ENCODE data around the gene COMMD3.

The COMMD3 gene

DNA sequence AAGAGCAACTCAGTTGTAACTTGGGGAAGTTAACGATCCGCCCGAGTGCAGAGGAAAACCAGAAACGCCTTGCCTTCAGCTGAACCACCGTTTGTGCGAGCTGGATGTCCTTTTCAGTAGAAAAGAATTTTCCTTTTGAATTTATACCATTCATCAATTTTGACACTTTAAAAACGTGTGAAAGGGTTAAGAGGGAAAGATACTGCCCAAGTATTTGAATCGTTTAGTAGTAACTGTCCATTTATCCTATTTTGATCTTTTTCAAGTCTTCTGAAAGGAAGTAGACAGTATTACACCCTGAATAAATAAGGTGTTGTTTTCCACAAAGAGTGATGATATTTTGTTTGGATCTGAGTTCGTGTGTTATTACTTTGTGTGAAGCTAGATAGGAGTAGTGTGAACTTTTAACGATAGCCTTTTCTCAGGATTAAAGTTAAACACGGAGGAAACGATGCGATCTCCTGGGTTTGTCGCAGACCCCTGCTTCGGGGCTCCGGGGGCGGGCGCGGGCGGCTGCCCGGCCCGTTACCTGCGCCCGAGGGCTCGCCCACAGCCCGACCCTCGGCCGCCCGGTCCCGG lies 3.9 kb downstream of the COMMD3 start:
- DNase-seq (ENCODE audit: low read depth) = no peak

DNA sequence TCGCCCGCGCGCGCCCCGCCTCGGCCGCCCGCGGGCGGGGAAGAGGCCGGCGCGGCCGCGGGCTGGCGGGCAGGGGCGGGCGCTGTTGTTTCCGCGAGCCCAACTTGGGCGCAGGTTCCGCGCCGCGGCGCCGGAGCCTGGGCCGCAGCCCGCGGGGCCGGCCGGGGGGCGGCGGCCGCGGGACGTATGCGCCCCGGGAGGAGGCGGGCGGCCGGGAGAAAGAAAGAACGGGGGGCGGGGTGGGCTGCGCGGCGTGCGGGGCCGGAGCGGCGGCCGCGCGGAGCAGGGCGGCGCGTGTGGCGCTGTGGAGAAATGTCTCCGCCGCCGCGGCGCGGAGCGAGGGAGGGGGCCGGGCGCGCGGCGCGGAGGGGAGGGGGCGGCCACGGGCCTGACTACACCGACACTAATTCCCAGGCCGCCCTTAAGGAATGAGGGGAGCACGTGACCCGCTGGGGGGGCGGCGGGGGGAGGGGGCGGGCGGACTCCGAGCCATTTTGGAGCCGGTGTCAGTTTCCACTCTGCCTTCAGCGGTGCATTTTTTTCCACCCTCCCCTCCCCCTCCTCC lies 4.5 kb downstream of the COMMD3 start, which contains the start of gene BMI1:
BMI1 (plus strand) TSS at position 509 of the 565 bp plus-strand sequence. CDS start 5,351 bp downstream, outside the sequence.
- DNase-seq (ENCODE audit: low read depth) = peak; percentile 83

DNA sequence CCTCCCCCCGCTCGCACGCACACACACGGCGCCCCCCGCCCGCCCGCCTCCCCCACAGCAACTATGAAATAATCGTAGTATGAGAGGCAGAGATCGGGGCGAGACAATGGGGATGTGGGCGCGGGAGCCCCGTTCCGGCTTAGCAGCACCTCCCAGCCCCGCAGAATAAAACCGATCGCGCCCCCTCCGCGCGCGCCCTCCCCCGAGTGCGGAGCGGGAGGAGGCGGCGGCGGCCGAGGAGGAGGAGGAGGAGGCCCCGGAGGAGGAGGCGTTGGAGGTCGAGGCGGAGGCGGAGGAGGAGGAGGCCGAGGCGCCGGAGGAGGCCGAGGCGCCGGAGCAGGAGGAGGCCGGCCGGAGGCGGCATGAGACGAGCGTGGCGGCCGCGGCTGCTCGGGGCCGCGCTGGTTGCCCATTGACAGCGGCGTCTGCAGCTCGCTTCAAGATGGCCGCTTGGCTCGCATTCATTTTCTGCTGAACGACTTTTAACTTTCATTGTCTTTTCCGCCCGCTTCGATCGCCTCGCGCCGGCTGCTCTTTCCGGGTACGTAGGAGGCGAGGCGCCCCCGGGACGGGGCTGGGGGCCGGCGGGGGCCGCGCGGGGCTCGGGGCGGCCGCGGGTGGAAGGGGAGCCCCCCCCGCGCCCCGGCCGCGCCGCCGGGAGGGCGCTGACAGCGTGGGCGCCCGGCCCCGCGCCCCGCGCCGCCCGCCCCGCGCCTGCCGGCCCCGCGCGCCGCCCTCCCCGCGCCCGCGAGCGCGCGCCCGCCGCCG lies 5.2 kb downstream of the COMMD3 start:
- peak; percentile 77 for DNase-seq (ENCODE audit: low read depth)

DNA sequence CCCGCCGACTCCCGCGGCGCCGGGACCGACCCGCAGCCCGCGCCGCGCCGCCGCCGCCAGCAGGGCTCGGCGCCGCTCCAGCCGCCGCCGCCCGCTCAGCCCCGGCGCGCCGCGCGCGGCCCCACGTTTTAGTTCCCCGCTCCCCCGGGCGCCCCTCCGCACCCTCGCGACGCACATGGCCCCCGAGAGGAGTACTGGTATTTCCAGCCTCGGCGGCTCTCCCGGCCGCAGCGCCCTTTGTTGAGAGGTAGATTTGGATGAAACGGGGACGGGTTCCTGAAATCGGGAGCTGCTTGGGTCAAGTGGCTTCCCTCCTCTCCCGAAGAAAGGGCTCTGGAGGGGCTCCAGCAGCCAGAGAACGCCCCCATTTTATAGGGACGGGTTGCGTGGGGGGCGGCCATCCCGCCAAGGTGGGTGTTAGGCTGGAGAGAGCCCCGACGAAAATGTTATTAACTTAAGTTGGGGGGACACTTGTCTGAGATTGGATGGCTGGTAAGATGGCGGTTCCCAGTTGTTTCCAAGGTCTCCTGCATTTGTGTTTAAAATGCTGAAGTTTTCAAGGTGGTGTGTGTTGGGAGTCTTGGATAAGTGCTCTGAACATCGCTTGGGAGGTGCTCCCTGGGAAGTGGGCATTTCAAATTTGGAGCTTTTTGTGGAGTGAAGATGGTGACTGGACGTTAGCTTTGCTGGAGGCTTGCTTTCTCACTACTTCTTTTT lies 5.9 kb downstream of the COMMD3 start:
- no peak for DNase-seq (ENCODE audit: low read depth)

DNA sequence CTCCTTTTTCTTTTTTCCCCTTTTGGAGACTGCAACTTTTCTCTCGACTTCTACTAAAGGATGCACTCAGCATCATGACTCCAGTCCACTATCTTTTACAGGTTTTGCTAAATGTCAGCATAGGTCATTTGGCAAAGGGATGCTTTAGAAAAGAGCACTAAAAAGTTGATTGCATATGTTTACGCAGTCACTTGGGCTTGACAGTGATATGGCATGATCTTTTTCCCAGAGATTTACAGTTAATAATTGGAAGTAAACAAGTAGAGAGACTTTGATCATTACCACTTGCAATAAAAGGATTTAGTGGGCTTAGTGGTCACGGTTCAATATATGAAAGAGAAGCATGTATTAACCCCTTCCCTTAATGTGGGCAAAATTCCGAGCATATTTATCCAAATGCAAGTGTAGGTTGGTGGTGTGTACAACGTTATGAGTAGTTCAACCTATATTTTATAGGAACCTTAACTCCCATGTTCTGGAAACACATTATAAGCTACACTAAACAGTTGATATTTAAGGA lies 6.5 kb downstream of the COMMD3 start:
- DNase-seq (ENCODE audit: low read depth) = no peak

DNA sequence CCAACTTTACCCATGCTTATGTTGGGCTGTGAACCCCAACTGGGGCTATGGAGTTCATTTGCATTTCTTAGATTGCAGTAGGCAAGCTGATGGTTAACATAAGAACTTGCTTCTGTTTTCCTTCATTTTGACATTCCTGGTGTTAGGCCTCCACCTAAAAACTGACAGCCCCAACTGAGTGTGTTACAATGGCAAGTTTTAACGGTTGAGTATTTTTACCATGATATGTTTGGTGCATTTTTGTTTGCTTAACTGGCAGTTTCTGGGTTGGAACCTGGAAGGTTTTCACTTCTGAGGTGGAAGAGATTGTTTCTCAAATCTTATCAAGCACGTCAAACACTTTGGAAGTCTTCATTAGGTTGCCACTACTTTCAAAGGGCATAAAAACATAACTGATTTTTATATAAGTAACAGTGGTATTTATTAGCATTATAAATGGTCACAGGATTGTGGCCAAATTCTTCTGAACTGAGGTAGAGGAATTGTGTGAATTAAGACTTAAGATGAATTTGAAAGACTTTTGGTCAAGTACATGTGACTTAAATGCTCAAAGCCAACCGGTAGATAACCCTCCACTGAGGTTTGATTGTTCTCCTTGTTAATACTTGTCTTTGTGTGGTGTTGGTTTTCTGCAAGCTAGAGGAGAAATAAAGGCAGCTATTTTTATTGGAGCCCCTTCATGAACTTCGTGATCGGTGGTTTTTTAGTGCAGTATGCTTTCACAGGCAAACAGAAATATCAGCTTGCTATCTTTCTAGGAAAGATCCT lies 7.5 kb downstream of the COMMD3 start:
- DNase-seq (ENCODE audit: low read depth) = no peak

DNA sequence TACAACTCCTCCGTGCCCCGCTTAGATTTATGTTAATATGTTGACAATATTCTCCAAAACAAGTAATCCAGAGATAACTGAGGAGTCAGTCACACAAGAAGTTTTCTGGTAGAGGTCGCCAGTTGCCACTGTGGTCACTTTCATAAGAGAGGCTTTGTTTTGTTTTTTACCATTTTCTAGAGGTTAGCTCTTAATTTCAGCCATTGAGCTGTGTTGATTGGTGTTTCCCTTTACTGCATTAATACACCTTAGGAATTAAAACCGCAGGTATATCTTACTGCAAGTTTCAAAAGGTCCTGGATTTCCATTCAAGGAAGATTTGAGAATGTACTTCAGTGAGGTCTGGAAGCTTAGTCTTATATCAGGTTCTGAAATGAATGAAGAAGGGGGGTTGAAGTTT lies 8.2 kb downstream of the COMMD3 start:
- no peak for DNase-seq (ENCODE audit: low read depth)

DNA sequence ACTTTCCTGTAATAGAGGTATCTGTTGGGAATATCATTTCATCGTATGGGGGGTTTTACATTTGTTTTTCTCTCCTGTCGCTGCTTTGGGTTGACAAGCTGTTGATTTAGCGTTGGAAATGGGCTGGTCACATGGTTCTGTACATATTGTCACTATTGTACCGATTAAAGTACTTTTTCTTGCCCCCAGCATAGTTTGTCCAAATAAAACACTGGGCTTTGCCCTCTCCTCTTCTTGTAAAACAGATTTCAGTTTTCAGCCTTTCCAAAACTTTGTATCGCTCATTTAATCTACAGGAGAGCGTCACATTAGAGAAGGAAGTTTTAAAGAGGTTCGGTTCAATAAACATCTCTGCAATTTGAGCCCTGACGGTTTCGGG lies 8.7 kb downstream of the COMMD3 start:
- DNase-seq (ENCODE audit: low read depth) = no peak

DNA sequence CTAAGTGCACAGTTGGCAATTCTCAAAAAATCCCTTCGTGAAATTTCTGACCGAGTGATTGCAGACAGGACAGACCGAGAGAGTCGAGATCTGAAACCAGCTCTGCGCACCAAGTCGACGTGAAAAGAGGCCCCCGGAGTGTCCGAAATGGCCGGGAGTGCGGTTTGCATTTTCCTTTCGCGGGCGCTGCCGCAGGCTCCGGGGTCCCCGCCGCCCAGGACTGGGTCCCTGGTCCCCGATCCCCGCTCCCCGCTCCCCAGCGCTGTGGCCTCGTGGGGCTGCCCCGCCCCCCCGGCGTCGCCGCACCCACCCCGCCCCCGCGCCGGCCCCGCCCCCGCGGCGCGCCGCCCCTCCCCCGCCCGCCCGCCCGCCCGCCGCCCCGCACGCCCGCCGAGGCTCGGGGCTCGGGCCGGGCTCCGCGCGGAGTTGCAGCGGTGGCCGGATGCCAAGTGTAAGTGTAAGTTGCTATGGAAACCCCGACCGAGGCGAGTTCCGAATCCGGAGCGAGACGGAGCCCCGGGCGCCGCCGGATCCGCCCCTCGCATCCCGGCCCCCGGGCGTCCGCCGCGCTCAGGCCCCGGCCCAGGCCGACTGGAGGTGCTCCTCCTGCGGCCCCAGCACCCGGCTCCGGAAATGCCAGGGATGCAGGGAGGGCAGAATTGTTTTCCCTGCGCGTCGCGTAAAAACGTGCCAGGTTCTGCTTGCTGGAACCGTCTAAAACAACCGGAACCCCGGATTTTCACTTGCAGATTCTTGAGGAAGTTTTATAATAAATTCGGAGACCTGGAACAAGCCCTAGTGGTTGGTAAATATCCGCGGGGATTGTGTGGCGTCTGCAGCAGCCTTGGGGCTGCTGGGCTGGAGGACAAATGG lies 9.3 kb downstream of the COMMD3 start:
- DNase-seq (ENCODE audit: low read depth) = peak; percentile 65

DNA sequence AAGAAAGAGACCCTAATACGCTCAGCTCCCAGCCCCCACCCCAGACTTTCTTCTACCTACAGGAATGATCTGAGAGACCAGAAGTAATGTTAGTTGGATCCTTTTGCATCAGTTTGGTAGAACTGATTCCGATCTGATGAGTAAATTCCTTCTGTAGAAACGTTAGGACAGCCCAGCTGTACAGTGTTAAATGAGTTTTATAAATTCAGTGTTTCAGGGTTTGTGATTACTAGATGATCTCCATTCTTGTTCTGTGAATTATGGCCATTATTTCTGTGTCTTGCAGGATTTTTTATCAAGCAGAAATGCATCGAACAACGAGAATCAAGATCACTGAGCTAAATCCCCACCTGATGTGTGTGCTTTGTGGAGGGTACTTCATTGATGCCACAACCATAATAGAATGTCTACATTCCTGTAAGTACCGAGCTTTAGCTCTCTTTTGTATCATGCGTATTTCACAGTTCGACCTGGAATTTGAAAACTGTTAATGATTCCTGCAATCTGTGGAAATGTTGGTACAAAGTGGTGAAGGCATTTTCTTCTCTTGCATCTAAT lies 10.0 kb downstream of the COMMD3 start:
- no peak for DNase-seq (ENCODE audit: low read depth)

DNA sequence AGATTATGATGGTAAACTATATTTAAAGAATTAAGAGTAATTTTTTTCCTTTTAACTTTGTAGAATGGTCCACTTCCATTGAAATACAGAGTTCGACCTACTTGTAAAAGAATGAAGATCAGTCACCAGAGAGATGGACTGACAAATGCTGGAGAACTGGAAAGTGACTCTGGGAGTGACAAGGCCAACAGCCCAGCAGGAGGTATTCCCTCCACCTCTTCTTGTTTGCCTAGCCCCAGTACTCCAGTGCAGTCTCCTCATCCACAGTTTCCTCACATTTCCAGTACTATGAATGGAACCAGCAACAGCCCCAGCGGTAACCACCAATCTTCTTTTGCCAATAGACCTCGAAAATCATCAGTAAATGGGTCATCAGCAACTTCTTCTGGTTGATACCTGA lies 13.0 kb downstream of the COMMD3 start:
- DNase-seq (ENCODE audit: low read depth) = no peak

DNA sequence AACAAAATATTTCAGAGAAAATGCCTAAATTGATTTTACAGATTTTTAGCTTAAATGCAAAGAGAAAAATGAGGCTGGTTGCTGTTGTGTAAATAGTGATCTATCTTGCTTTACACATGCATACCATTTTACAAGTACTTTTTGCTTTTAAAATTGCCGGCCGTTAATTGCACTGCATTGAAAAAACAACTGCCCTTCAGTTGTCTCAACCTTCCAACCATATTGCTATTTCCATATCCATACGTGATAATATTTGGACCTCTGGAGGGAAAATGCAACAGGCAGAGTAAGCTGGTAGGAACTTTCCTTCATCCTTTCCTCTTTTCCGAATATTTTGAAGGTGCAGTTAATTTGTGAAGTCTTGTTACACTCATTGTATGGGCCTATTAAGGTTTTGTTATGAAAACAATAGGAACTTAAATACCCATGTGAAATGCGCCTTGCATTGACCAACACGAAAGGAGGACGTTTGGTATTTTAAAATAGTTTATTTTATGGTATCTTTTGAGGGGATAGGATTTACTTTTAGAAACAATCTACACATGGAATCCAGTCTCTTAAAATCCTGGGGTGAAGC lies 16.0 kb downstream of the COMMD3 start:
- no peak for DNase-seq (ENCODE audit: low read depth)

DNA sequence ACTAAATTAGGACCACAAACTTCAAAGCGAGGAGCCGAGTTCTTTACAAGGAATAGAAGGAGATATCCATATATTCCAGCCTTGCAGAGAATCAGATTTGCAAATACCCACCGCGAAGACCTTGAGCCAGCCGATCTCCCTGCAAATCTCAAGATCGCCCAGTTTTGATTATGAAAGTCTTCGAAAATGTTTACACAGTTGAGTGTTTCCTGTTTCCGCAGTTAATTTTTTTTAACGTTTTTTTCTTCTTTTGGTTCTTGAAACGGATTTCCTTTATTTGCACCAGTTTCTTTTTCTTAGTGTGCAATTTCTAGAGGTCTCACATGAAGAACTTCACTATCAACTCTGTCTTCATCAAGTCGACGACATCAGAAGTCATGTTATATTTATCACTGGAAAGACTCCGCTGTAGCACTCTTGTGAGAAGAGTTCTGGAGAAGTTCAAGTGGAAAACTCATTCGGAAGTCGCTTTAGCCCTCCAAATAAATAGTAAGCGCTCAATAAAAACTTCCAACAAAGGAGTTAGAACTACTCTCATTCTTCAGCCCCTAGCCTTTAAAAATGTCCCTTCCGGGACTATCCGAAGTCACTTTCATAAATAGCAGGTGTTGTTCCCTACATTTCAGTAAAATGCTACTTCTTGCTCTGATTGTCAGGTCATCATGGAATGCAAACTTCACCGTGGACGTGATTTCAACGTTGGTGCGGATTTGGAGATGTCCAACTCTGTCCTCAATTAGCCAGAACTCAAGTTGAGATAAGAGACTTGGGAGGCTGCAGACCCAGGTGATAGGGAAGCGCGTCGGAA lies 17.2 kb downstream of the COMMD3 start:
- no peak for DNase-seq (ENCODE audit: low read depth)

DNA sequence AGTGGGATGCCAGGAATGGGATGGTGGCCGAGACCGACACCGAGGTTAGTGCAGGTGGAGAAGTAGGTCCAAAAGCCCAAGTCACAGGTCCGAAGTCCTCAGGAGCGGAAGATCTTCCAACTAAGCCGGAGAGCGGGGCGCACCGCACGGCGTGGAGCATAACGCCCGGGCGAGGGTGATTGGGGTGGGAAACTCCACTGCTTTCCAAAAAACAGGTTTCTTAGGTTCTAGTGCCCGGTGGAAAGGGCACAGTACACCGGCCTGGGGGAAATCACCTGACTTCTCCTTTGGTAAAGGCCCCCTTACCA lies 17.7 kb downstream of the COMMD3 start:
- no peak for DNase-seq (ENCODE audit: low read depth)

DNA sequence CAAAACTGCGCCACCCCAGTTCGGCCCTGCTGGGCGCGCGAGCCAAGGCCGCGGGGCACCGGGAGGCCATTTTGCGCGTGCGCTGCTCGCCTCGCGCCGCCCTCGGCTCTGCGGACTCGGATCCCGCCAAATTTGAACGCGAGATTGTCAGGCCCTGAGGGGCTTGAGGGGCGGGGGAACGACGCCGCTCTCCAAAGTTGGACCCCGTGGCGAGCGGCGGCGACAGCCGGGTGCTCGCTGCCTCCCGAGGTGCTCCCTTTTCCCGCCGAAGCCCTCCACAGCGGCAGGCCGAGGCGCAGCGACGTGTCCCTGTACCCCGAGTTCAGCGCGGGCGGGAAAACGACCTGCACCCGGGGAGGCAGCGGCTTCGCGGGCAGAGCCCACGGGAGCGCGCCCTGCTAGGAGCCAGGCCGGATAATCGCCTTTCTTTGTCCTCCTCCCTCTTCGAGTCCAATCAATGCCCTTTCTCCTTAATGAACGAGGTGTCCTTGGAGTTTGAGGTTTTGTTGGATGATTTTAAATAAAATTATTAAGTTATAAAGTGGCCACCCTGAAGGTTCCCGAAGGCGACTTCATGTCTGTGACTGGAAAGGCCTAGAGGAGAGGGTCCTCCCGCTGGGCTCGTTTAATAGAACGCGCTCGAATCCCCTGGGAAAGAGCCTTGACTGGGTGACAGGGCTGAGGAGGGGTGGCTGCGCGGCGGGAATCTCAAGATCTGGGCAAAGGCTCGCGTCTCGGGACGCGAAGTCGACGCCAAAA lies 18.4 kb downstream of the COMMD3 start:
- no peak for DNase-seq (ENCODE audit: low read depth)

DNA sequence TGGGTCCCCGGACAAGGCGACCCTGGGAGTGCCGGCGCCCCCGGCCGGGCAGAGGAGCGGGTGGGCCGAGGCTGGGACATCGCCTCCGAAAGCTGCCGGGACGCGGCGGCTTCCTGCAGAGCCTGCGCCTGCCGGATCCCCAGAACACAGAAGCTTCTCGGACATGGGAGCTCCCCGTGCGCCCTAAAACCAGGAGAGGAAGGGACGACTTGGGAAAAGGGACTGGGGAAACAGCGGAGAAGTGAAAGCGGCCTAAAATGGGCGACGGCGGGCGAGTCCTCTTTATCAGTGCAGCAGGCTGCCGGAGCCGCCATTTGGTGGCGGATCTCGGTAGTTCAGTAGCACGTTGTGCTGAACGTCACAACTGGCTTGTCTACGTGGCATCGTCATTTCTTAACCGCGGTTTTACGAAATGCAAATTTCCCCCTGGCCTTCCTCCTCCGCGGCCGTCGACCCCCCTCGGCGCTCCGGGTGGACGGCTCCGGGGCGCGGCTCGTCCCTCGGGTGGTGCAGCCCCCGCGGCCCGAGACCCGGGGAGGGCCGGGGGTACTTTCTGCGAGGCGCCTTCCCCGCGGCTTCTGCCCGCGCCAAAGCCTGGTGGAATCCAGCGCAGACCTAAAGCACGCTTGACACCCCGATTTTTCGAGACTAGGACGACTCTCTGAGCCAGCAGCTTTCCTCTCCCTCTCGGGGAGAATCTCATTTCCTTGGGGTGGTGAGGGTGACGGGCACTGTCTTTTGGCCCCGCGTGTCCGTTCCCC lies 19.2 kb downstream of the COMMD3 start:
- DNase-seq (ENCODE audit: low read depth) = peak; percentile 58

DNA sequence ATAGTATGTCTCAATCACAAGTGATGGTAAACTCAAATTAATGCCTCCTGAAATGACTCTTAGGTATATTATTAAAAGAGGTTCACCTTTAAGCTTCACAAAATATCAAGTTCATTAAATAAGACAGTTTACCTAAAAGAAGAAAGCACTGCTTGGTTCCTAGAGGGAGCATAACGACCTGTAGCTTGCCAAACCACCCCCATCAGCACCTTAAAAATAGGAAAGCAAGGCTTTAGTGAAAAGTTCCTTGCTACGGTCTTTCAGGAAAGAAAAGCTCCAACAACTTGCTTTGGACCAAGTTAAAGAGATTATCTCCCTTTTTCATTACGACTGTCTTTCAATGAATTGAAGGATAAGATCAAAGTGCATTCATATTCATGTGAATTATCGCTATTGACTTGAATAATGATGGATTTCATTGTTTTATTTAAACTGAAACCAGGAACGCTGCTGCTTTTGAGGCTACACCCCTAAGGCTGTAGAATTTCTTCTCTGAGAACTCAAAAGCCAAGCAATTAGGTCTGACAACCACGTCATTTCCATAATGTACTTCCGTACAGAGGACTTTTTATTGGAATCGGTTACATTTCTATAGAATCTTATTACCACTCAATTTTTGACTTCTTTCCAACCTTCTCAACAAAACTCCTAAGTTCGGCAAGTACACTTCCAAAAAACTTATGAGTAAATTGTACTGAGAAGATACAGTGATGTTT lies 22.2 kb downstream of the COMMD3 start:
- no peak for DNase-seq (ENCODE audit: low read depth)
